ENCODE data around the gene KRT77.
"Not testable (repeated sequence)": the region's sequence is repeated elsewhere in the genome, so short reads cannot be mapped to it uniquely, and the experiment has no call there.

KRT77 gene

GRCh38 chr12:52721838-52722470 lies 18.6 kb upstream of the KRT77 start:
- no peak for DNase-seq (ENCODE audit: low spot score)

GRCh38 chr12:52720365-52720886 lies 17.1 kb upstream of the KRT77 start:
- no peak for DNase-seq (ENCODE audit: low spot score)

- no peak for DNase-seq (ENCODE audit: low spot score)
Observed at GRCh38 chr12:52716061-52716460, 12.7 kb upstream of the KRT77 start.

- no peak for DNase-seq (ENCODE audit: low spot score)
Observed at GRCh38 chr12:52715416-52715815, 12.1 kb upstream of the KRT77 start.

GRCh38 chr12:52714887-52715281 lies 11.6 kb upstream of the KRT77 start:
- DNase-seq (ENCODE audit: low spot score): no peak

GRCh38 chr12:52713960-52714886 lies 10.9 kb upstream of the KRT77 start:
- DNase-seq (ENCODE audit: low spot score): no peak

- DNase-seq (ENCODE audit: low spot score): not testable (repeated sequence)
Observed at GRCh38 chr12:52712122-52712521, 8.8 kb upstream of the KRT77 start.

- no peak for DNase-seq (ENCODE audit: low spot score)
Observed at GRCh38 chr12:52710730-52711129, 7.4 kb upstream of the KRT77 start.

GRCh38 chr12:52708010-52708409 lies 4.7 kb upstream of the KRT77 start:
- no peak for DNase-seq (ENCODE audit: low spot score)

- DNase-seq (ENCODE audit: low spot score): no peak
Observed at GRCh38 chr12:52704464-52704863, 1.1 kb upstream of the KRT77 start.

GRCh38 chr12:52703878-52704277 lies 554 bp upstream of the KRT77 start:
- no peak for DNase-seq (ENCODE audit: low spot score)

- no peak for DNase-seq (ENCODE audit: low spot score)
Observed at GRCh38 chr12:52702338-52702737, 986 bp downstream of the KRT77 start.

GRCh38 chr12:52701281-52701680 lies 2.0 kb downstream of the KRT77 start:
- DNase-seq (ENCODE audit: low spot score): no peak

- DNase-seq (ENCODE audit: low spot score): no peak
Observed at GRCh38 chr12:52699960-52700359, 3.4 kb downstream of the KRT77 start.

- no peak for DNase-seq (ENCODE audit: low spot score)
Observed at GRCh38 chr12:52699373-52699772, 4.0 kb downstream of the KRT77 start.

GRCh38 chr12:52698651-52699340 lies 4.5 kb downstream of the KRT77 start:
- DNase-seq (ENCODE audit: low spot score): no peak

GRCh38 chr12:52697058-52697582 lies 6.2 kb downstream of the KRT77 start:
- DNase-seq (ENCODE audit: low spot score): no peak

GRCh38 chr12:52696588-52696987 lies 6.7 kb downstream of the KRT77 start:
- no peak for DNase-seq (ENCODE audit: low spot score)

- DNase-seq (ENCODE audit: low spot score): no peak
Observed at GRCh38 chr12:52695039-52695438, 8.3 kb downstream of the KRT77 start.

- DNase-seq (ENCODE audit: low spot score): no peak
Observed at GRCh38 chr12:52694151-52694550, 9.2 kb downstream of the KRT77 start.

GRCh38 chr12:52693261-52693660 lies 10.1 kb downstream of the KRT77 start:
- no peak for DNase-seq (ENCODE audit: low spot score)

GRCh38 chr12:52692254-52692653 lies 11.1 kb downstream of the KRT77 start:
- no peak for DNase-seq (ENCODE audit: low spot score)

GRCh38 chr12:52691841-52692150 lies 11.5 kb downstream of the KRT77 start:
- DNase-seq (ENCODE audit: low spot score): no peak
